Gastrocnemius medialis (tissue), 4 donors: ENCODE measurements around the gene PAX8.

Source experiments
- CTCF ChIP-seq, 5 experiments: fragments of 450-650 bp in 3 of 5; fragments of 200-600 bp in 2 of 5; sonication (generic) in 2 of 5; IDR thresholded peaks in 4 of 5; conservative IDR thresholded peaks in 1 of 5; 1 replicate in 4 of 5; 2 replicates in 1 of 5; pipeline ENCODE4 v1.5.1; 2016 to 2019; ENCODE audit warnings: antibody characterized with exemption in 5 of 5, mild to moderate bottlenecking in 3 of 5, moderate library complexity in 3 of 5
- POLR2A ChIP-seq, 2 donors: fragments of 450-650 bp; IDR thresholded peaks; one replicate each; pipeline ENCODE4 v1.6.1; 2017; ENCODE audit warnings: antibody characterized with exemption in 2 of 2, mild to moderate bottlenecking in 2 of 2, moderate library complexity in 2 of 2

DNA sequence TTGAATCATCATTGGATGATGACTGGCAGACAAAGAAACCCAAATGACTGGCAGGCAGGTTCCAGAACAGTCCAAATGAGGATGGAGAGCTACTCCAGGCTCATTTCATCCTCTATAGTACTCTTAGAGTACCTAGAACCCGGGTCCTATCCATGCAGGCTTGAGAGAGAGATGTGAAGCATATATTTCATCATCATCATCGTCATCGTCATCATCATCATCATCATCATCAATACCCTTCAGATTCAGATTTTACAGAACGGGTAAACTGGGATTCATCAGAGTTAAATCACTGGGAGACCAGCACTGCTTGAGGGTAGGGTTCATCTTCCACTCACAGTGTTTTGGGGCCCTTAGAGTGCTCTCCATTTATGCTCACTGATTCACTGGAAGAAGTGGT, 52.3 kb downstream of the PAX8 start:
- TF ChIP-seq CTCF (IDR thresholded peaks at IDR 0.05 in 4 of 5, conservative IDR thresholded peaks at IDR 0.05 in 1 of 5) (no peak), POLR2A (IDR thresholded peaks at IDR 0.05) (no peak)
